NCI-H2196 (cell line): ENCODE results near the gene FXYD2.

Experiments used
- DNase-seq: peaks from one replicate; lab custom pipeline; 2025; ENCODE audit not compliant: unreplicated experiment; lab: John Stamatoyannopoulos, UW

Gene FXYD2

DNA sequence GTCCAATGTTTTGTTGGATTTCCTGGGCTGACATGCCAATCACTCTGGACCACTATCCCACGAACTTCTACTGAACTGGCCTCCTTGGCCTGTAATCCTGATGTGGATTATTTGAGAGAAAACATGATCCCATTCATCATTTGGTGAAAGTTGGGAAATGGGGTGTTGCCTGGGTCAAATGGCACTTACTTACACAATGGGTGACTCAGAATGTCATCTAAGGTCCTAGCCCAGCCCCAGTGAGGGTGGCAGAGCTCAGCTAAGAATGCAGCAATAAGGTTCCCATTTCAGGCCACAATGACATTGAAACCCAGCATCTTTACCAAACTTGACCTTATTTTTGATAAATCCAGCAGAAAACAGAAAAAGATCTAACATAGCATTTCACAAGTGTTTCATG lies 19.5 kb downstream of the FXYD2 start:
- DNase-seq: no peak

DNA sequence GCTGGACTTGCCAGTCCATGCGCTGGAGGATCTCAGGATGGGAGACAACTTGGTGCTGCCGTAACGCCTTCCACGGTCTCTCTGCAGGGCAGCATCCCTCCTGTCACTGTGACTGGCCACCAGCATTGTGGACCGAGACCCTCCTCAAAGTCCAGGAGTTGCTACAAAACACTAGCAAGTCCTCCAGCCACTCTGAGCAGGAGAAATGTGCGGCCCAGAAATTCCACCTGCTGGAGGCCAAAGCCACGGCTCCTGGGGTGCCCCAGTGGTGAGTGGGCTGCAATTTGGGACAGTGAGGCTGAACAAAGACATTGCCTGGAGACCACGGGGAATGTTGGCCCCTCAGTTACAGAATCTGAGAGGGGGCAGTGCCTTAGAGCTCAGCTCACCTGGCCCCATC lies 20.6 kb downstream of the FXYD2 start:
- no peak for DNase-seq

DNA sequence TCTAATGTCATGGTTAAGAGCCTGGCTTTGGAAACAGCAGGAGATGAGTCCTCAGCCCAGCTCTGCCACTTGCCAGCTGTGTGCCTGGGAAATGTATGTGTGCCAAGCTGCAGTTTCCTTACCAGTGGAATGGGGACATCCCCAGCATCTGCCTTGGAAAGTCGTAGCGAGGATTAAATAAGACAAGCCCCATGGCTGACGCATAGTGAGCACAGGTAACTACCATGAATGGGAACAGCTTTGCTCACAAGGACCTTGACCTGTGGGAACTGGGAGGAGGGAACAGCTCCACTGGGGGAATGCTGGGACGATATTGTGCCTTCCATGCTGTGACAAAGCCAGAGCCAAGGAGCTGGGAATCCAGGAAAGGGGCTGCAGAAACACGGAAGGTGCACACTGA lies 24.9 kb downstream of the FXYD2 start:
- DNase-seq: no peak

GRCh38 chr11:117796872-117797529 lies 27.5 kb downstream of the FXYD2 start, which contains the start of gene DSCAML1:
Gene DSCAML1 (minus strand): TSS chr11:117797216. CDS start chr11:117797079, 137 bp downstream.
- peak; percentile 56 for DNase-seq

- DNase-seq: no peak
Measured at GRCh38 chr11:117796456-117796871, 28.1 kb downstream of the FXYD2 start.

DNA sequence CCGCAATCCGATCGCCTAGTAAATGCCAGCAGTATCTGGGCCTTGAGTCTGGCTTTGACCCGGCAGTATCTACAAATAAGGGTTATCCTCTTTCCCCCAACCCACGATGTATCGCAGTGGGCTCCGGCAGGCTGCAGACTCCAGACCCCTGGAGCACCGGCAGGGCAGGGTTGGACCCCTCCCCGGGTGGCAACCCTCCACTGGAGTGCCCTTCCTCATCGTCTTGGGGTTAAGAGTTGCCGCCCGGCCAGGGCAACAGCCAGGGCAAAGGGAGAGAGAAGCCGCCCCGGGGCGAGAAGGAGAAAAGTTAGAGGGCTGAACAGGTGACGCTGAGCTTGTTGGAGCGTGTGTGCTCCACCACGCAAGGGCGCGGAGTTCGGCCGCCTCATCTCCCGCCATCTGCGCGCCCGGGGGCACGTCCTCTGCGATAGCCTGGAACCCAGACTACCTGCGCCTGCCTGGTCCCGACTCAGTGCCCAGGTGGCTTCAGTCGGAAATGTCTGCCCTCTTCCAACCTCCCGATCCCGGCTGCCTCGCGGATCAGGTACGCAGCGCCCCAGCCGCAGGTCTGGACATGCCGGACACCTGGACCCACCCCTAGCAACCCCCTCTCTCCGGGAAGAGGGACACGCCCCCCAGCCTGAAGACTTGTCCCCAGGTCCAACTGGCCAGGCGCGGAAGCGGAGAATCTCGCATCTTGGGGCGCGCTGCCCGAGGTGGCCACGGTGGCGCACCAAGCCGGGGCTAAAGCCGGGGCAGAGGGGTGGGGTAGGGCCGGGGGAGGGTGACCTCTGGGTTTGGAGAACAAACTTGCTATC lies 28.7 kb downstream of the FXYD2 start:
- no peak for DNase-seq

DNA sequence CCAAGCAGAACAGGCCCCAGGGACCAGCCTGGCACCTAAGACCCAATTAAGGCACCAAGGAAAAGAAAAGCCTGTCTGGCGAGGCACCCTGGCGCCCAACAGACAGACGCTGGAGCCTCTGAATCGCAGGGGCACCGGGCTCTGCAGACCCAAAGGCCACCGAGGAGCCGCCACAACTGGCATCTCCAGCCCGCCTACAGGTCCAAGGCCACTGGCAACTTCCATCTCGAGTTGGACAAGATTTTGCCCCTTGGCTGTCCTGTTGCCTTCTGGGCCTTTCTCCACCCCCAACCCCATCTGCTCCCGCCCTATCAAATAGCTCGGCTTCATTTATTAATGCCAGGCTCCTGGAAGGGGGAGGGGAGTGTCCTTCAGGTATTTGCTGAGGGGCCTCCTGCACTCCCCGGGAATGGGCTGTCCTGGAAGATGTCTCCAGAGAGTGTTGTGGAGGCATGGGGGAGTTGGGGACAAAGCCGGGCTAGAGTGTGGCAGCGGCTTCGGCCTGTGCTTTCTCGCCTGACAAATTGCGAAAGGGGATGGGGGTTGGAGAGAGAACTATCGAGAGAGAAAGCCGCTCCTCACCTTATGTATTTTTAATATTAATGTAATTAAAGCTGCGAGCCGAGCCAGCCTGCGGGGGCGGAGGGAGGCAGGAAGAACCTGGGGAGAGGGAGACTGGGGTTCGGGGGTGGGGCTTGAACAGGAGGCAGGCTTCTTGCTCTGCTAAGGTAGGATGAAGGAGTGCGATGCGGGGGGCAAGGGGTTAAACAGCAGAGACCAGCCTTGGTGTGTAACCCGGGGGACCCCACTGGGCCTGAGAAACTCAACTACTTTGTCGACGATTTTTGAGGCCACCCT lies 29.5 kb downstream of the FXYD2 start:
- DNase-seq: no peak

DNA sequence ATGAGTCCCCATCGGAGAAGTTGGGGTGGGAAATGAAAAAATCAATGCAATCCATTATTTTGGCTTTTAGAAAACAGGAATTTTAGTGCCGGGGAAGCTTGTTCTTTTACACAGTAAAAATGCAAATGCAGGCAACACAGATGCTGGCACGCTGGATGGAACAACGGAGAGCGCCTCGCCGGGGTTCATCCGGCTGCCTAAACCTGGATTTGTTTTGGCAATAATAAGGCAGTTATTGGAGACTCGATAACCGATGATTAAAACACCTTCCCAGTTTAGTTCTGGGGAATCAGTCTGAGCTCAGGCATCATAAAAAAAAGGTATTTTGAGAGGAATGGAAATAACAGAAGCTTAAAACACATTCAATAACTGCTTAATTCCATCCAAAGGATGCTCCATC lies 30.4 kb downstream of the FXYD2 start:
- DNase-seq: no peak

DNA sequence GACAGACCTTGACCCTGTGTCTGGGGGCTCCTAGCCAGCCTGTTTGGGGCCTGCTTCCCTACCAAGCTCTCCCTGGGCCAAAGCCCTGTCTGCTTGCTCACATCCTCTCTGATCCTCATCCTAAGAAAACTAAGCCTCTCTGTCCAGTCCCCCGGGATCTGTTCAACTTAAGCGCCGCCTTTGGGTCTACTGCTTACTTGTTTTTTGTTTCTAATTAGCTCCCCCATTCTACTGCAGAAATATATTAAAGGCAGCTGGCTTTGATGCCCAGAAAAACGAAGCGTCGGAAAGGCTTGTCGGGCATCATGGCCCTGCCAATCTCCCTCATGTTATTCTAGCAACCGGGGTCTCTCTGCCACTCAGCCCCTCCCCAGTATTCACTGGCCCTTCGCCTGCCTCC lies 31.0 kb downstream of the FXYD2 start:
- DNase-seq: no peak

DNA sequence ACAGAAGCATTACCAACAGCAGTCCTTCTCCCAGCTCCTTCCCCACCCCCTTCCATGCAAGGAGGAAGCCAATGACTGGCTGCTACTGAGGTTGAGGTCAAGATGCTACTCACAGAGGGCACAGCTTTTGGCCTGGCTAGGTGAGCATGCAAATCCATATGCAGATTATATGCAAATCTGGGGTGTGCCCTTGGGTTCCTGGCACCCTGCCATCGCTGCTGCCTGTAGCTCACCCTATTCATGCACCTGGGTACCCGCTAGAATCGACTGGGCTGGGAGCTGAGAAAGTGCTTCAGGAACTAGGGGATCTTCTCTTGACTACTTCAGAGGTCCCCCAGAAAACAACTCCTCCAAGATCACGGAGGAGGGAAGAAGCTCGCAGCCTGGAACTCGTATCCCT lies 31.6 kb downstream of the FXYD2 start:
- DNase-seq: peak; percentile 20

GRCh38 chr11:117792241-117792640 lies 32.3 kb downstream of the FXYD2 start:
- no peak for DNase-seq

DNA sequence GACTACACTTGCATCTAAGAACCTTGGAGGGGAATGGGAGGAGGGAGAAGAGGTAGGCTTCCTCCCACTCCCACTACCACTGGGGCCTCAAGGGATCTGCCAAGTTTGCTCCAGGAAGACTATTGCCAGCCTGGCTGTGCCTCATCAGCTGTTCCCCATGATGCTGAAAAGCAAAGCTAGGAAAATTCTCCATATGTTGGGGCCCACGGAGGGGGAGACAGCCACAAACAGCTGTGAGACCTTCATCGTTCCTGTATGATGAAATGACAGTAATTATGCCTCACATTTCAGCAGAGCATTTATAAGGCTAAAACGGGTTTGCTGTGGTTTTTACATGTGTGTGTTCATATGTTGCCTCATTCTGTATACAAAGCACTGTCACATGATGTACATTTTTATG lies 34.3 kb downstream of the FXYD2 start:
- no peak for DNase-seq

DNA sequence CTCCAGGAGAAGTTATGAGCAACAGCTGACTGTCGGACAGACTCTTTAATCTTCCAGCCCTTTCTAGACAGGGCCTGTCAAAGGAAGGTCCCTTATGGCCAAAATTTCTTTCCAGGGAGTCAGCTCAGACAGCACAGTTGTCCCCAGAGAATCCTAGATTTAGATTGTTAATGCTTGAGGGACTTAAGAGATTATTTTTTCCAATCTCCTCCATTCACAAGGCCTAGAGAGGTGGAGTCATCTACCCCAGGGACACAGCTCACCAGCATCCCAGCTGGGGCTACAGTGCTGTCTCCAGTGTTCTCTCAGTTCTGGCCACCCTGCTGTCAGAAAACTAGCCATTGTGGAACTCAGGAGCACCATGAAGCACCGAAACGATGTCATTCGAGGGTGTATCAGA lies 35.3 kb downstream of the FXYD2 start:
- DNase-seq: no peak

DNA sequence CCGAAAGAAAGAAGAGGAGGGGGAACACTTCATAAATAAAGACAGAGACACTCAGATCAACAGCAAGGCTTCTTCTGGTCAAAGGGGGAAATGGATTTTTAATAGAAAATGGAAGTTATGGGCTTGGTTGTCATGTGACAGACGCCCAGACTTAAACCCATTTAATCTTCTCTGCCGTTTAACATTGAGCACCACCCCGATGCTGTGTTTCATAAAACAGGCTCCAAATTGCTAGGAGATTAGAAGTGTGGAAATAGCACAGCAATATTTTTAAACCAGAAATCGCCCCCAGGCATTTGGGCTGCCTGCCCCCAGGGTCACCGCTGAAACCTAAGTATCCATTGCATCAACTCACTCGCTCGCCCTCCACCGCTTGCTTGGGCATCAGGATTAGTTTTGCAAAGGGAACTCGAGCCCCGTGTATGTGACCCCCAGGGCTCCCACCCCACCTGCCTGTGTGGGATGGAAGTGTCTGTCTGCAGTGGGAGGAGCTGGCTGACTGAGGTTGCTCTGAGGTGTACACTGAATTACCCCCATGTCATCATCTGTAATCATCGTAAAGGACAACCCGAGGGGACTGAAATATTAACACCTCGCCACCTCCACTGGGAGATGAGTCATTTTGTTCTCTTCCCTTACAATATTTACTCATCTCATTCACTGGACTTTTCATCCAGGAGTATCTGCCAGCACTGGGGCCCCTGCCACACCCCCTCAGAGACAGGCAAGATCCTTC lies 38.2 kb downstream of the FXYD2 start:
- DNase-seq: peak; percentile 40

- no peak for DNase-seq
Measured at GRCh38 chr11:117782101-117782500, 42.4 kb downstream of the FXYD2 start.

DNA sequence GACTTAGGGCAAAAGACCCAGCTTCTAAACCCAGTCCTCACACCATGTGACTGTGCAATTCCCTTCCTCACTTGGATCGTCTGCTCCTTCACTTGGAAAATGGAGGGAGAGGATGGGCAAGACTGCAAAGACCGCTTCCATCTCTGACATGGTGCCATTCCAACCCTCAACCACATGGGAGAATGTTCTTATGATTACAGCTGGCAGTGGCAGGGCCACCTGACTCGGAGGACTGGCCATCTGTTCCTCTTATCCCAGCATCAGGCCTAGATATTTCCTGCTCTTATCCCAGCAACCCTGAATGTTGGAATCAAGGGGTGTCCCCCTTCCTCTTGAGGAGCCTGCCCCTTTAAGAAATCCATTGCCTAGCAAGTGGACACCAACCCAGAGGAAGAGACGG lies 42.9 kb downstream of the FXYD2 start:
- no peak for DNase-seq

GRCh38 chr11:117780456-117780855 lies 44.1 kb downstream of the FXYD2 start:
- DNase-seq: no peak

- DNase-seq: no peak
Measured at GRCh38 chr11:117774553-117774952, 50.0 kb downstream of the FXYD2 start.

DNA sequence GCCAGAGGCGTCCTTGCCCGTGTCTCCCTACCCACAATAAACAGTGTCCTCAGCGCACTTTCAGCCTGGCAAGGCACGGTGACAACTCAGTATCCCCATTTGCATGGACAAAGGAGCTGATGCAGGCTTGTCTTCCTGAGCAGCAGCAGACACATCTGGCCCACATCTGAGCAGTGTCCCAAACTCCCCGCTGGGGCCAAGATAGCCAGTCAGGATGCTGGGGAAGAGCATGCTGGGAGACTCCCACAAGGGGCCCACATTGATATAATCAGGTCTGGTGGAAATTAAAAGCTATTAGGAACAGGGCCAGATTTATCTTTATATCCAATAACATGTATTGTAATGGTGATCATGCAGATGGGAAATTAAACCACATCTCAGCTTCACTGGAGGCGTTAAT lies 52.2 kb downstream of the FXYD2 start:
- DNase-seq: no peak

DNA sequence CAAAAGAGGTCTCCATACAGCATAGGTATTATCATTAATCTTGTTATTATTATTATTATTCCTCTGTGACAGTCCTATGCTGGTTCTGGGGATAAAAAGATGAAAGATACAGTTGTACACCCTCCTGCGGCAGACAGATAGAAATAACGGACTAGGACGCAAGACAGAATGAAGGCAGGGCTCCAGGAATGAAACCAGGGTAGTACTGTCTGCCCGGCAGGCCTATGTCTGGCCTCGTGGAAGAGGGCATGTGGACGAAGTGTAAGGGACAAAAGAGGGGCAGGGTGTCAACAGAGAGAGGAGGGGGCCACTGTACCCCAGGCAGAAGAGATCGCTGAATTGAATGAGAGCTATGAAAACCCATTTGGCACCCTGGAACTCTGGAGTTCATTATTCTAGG lies 52.7 kb downstream of the FXYD2 start:
- no peak for DNase-seq

DNA sequence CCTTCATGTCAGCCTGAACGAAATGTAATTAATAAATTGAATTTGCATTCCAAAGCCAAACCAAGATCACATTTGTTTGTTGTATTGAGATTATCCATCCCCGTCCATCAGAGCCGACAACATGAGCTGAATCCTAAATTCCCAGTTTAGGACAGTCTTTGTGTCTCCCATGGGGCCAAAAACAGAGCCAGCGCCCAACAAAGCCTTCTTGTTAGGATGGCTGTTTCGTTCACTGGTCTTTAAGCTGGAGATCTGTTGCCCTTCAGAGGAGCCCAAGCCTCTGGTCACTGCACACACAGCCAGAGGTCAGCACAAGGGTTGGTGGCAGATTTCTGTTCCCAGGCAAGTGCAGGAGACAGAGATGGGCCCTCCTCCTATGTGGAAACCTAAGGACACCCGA lies 53.3 kb downstream of the FXYD2 start:
- no peak for DNase-seq
